ENCODE results near the gene NHS. TPM values are rescaled to one million over a fixed set of nuclear protein-coding genes. Genes with fewer than 3 reads are reported as not detected.

Gene NHS
- total and polyA plus RNA-seq, 2 of the 4 experiments (the other 2 are of a cell fraction), result 0.36 to 0.90 TPM

GRCh38 chrX:17432158-17432557, 57.2 kb downstream of the NHS start:
- Histone ChIP-seq H2BK5ac (ENCODE audit: low read depth, low read length, poor library complexity, severe bottlenecking) (no peak overlapping the region), H3K18ac (ENCODE audit: low read depth, low read length) (no peak overlapping the region), H3K4me1 (ENCODE audit: control insufficient read depth, insufficient read depth, low read length) (peaks cover 3% of the 10 kb centered on the region; the same call in 1 of the 2 replicates), H2AFZ (replicated peaks; ENCODE audit: low read length, poor library complexity) (no peak overlapping the region), H2AK5ac (ENCODE audit: low read depth, low read length) (no peak overlapping the region), H3K27me3 (ENCODE audit: control insufficient read depth, insufficient read depth, low read length) (peaks cover 2% of the 10 kb centered on the region; the same call in 1 of the 2 replicates), H4K5ac (ENCODE audit: low read depth, low read length) (no peak overlapping the region), H2AK9ac (replicated peaks; ENCODE audit: low read depth, low read length, poor library complexity) (no peak overlapping the region), H3K4me3 (ENCODE audit: insufficient read depth, low read depth, low read length) (no peak overlapping the region), H3K4ac (ENCODE audit: low read depth, low read length) (no peak overlapping the region), H4K20me1 (ENCODE audit: insufficient read depth, low read length) (no peaks in the 10 kb centered on the region; the same call in 1 of the 2 replicates), H3K9me3 (ENCODE audit: control insufficient read depth, insufficient read depth, low read length) (no peaks in the 10 kb centered on the region), H3K9me1 (ENCODE audit: insufficient read depth, low read length) (no peaks in the 10 kb centered on the region), H2BK20ac (ENCODE audit: low read depth, low read length) (no peak overlapping the region), H3K9ac (ENCODE audit: low read depth, low read length) (no peak overlapping the region), H3K27ac (ENCODE audit: insufficient read depth, low read length) (no peak overlapping the region), H3K4me2 (ENCODE audit: low read depth, low read length) (no peak overlapping the region), H3K79me1 (ENCODE audit: low read depth in 1 of 2, low read length in 2 of 2) (0 out of 4 replicates have a peak, but pooled peaks cover 0 to 2% of the 10 kb centered on the region in 2 experiments), H2BK120ac (ENCODE audit: low read depth, low read length) (no peak overlapping the region), H2BK15ac (ENCODE audit: low read depth, low read length) (no peak overlapping the region), H4K91ac (ENCODE audit: insufficient read depth, low read depth, low read length) (no peak overlapping the region), H3K14ac (replicated peaks; ENCODE audit: low read depth, low read length) (no peak overlapping the region), H4K8ac (ENCODE audit: low read depth in 2 of 2, low read length in 2 of 2) (no peak overlapping the region), H3K56ac (ENCODE audit: extremely low read depth, insufficient read depth, low read length) (no peak overlapping the region), H3K23ac (ENCODE audit: low read depth, low read length) (no peak overlapping the region), H3K36me3 (ENCODE audit: control insufficient read depth, insufficient read depth, low read length) (no peaks in the 10 kb centered on the region)
- ChIA-PET POLR2A (ENCODE audit: unreplicated experiment) (no interaction called here), CTCF (interaction anchor here (0.6 kb wide), 1 partner anchor 64 kb away, joined by 5 read pairs; no protein-coding TSS in a partner anchor)
- dilution Hi-C loops (cut with HindIII; ENCODE audit: low sequenced_read_pairs, unreplicated experiment) (no loop called here), in situ Hi-C loops (cut with MboI; ENCODE audit: low sequenced_read_pairs) (no loop called here), intact Hi-C loops (cut with micrococcal nuclease) (no loop called here)
- no TSS peak for BruUV-seq (replicated peaks)
- ATAC-seq (ENCODE audit: low read depth) (no peak), DNase-seq (no peak)
- TF ChIP-seq CHD1 (IDR thresholded peaks at IDR 0.05; ENCODE audit: low read depth, low read length), result no peak
- no peak for TF ChIP-seq ELK1 (IDR thresholded peaks at IDR 0.05; ENCODE audit: borderline replicate concordance, low read depth, low read length)
- no peak for TF ChIP-seq RFX5 (IDR thresholded peaks at IDR 0.05; ENCODE audit: low read depth, low read length)
- TF ChIP-seq MAFK (IDR thresholded peaks at IDR 0.05; ENCODE audit: low read depth, low read length), result no peak
- TF ChIP-seq RCOR1 (IDR thresholded peaks at IDR 0.05; ENCODE audit: insufficient replicate concordance, low read length), result no peak
- TF ChIP-seq CEBPB (IDR thresholded peaks at IDR 0.05; ENCODE audit: low read depth, low read length), result no peak
- no peak for TF ChIP-seq SMC3 (IDR thresholded peaks at IDR 0.05; ENCODE audit: low read depth, low read length)
- no peak for TF ChIP-seq MAZ (IDR thresholded peaks at IDR 0.05; ENCODE audit: borderline replicate concordance, low read depth, low read length)
- TF ChIP-seq CTCF (conservative IDR thresholded peaks at IDR 0.05; ENCODE audit: low read depth, low read length), result no peak
- no peak for TF ChIP-seq USF2 (IDR thresholded peaks at IDR 0.05; ENCODE audit: low read depth, low read length)
- TF ChIP-seq FOS (IDR thresholded peaks at IDR 0.05; ENCODE audit: low read depth, low read length), result no peak
- TF ChIP-seq RAD21 (IDR thresholded peaks at IDR 0.05; ENCODE audit: low read length), result no peak
- no peak for TF ChIP-seq POLR2A (IDR thresholded peaks at IDR 0.05; ENCODE audit: low read depth, low read length)
- no peak for TF ChIP-seq NFE2L2 (IDR thresholded peaks at IDR 0.05; ENCODE audit: low read depth, low read length)
- WGBS, 2 experiments (ENCODE audit: extremely low coverage in 2 of 2, insufficient read length in 1 of 2), result no CpG with 5 or more reads among the region's 1 CpG
